Lung (tissue), 12 donors: ENCODE measurements around the gene ABCG2. TPM values are rescaled to one million over a fixed set of nuclear protein-coding genes. Genes with fewer than 3 reads are reported as not detected.

ENCODE experiments used
- ATAC-seq: fragments of 200-7000 bp; cut with Tn5 transposase; one replicate; pipeline ENCODE4 v1.9.1; 2020; ENCODE audit warnings: moderate number of reproducible peaks; ENCODE audit not compliant: insufficient read depth, low FRiP score
- DNase-seq, 3 donors: peaks; one replicate each; pipeline ENCODE4 v3.0.0-alpha.2; 2013 to 2017
- H3K27ac ChIP-seq, 2 donors: one replicate each; pipeline ENCODE4 v1.5.1; 2013; ENCODE audit warnings: mild to moderate bottlenecking in 2 of 2, moderate library complexity in 2 of 2, control low read depth in 1 of 2, inconsistent platforms in 1 of 2, low read depth in 1 of 2, low read length in 1 of 2
- H3K27me3 ChIP-seq, 3 donors: one replicate each; pipeline ENCODE4 v1.5.1; 2013; ENCODE audit warnings: low read length in 2 of 3; ENCODE audit not compliant: control insufficient read depth in 3 of 3, insufficient read depth in 3 of 3
- H3K36me3 ChIP-seq, 4 donors: one replicate each; pipeline ENCODE4 v1.5.1; 2013; ENCODE audit warnings: low read length in 4 of 4, mild to moderate bottlenecking in 1 of 4, moderate library complexity in 1 of 4; ENCODE audit not compliant: control insufficient read depth in 4 of 4, insufficient read depth in 4 of 4
- H3K4me1 ChIP-seq, 5 donors: one replicate each; pipeline ENCODE4 v1.5.1; 2013; ENCODE audit warnings: low read length in 5 of 5, mild to moderate bottlenecking in 2 of 5, moderate library complexity in 1 of 5; ENCODE audit not compliant: control insufficient read depth in 5 of 5, insufficient read depth in 5 of 5
- H3K4me3 ChIP-seq: one replicate; pipeline ENCODE4 v1.5.1; 2013; ENCODE audit warnings: mild to moderate bottlenecking, control low read depth, moderate library complexity
- H3K9ac ChIP-seq, 2 donors: one replicate each; pipeline ENCODE4 v1.5.1; 2013; ENCODE audit warnings: low read length in 2 of 2, control low read depth in 1 of 2; ENCODE audit not compliant: insufficient read depth in 1 of 2
- H3K9me3 ChIP-seq, 4 donors: one replicate each; pipeline ENCODE4 v1.5.1; 2013; ENCODE audit warnings: low read length in 3 of 4, mild to moderate bottlenecking in 1 of 4, moderate library complexity in 1 of 4; ENCODE audit not compliant: control insufficient read depth in 4 of 4, insufficient read depth in 3 of 4
- WGBS, 2 donors: extraction: QIAGEN DNeasy Blood & Tissue Kit; methylation state at CpG; one replicate each; pipeline ENCODE4 v1.1.7; 2013; 5-methylcytosine and 5-hydroxymethylcytosine counted together
- polyA plus RNA-seq, 2 donors: library from polyadenylated mRNA; stranded (reverse); fragments of 200-250 nt; gene quantifications; one replicate each; pipeline ENCODE4 v1.2.1, GENCODE V29; 2013
- total RNA-seq, 2 donors: library from RNA; depleted of rRNA in 1 of 2; stranded (reverse); fragments of >200 nt in 1 of 2; gene quantifications; one replicate each; pipeline ENCODE4 v1.2.1, GENCODE V29; 2014 to 2021
- TF ChIP-seq, protein P1 (sequence below): IDR thresholded peaks from 2 replicates; pipeline ENCODE4 v1.5.1; 2012; ENCODE audit warnings: mild to moderate bottlenecking; ENCODE audit errors: control extremely low read depth, extremely low read depth
- donor health status: control.
- donor health status: control.
- donor health status: Bipolar disorder and iron deficiency.
- donor health status: healthy.
- donor health status: DM: yes; HTN: yes; CAD: no.

ABCG2 gene
- total and polyA plus RNA-seq, 4 donors: 1.0 to 15.7 (median 3.3) TPM

DNA sequence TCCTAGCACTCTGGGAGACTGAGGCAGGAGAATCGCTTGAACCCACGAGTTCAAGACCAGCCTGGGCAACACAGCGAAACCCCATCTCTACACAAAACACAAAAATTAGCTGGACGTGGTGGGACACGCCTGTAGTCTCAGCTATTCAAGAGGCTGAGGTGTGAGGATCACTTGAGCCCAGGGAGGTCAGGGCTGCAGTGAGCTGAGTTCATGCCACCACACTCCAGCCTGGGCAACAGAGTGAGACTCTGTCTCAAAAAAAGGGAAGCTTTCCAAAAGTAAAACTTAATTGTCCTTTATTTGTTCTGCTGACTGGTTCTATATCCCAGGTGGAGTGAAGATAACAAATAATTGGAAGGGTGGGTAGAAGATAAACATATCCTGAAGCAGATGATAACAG lies 45.6 kb downstream of the ABCG2 start:
- TF ChIP-seq, protein P1, sequence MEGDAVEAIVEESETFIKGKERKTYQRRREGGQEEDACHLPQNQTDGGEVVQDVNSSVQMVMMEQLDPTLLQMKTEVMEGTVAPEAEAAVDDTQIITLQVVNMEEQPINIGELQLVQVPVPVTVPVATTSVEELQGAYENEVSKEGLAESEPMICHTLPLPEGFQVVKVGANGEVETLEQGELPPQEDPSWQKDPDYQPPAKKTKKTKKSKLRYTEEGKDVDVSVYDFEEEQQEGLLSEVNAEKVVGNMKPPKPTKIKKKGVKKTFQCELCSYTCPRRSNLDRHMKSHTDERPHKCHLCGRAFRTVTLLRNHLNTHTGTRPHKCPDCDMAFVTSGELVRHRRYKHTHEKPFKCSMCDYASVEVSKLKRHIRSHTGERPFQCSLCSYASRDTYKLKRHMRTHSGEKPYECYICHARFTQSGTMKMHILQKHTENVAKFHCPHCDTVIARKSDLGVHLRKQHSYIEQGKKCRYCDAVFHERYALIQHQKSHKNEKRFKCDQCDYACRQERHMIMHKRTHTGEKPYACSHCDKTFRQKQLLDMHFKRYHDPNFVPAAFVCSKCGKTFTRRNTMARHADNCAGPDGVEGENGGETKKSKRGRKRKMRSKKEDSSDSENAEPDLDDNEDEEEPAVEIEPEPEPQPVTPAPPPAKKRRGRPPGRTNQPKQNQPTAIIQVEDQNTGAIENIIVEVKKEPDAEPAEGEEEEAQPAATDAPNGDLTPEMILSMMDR: no peak
- Histone ChIP-seq H3K27me3 (no peaks in the 10 kb centered on the region), H3K9ac (no peak overlapping the region), H3K4me1 (peaks cover 0 to under 1% (median 0%) of the 10 kb centered on the region in 5 donors), H3K27ac (no peak overlapping the region), H3K9me3 (no peaks in the 10 kb centered on the region), H3K36me3 (peaks cover 0 to 5% (median under 1%) of the 10 kb centered on the region in 4 donors), H3K4me3 (no peak overlapping the region)
- 97 to 98% methylated on average over 5 of the region's 5 CpGs for WGBS, 2 donors
- DNase-seq (no peak), ATAC-seq (no peak)

DNA sequence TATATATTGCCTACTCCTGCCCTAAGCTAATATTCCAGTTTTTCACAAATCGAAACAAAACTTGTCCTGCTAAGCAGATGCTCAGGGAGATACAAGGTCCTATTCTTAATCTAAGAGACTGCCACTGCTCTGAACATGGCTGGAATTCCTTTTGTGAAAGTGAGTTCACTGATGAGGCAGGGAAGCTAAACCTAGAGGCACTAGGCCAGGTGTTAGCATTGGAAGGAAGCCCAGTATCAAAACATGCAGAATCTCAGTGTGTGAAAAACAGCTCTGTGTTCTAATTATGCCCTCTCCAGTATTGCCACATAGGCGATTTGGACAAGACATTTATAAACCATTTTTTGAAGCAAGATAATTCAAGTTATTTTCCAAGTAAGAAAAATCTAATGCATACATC lies 47.6 kb downstream of the ABCG2 start:
- Histone ChIP-seq H3K4me1 (peaks cover 0 to 8% (median 2%) of the 10 kb centered on the region in 5 donors), H3K36me3 (peaks cover 0 to 5% (median 2%) of the 10 kb centered on the region in 4 donors), H3K4me3 (no peak overlapping the region), H3K9ac (no peak overlapping the region), H3K27ac (no peak overlapping the region), H3K27me3 (no peaks in the 10 kb centered on the region), H3K9me3 (no peaks in the 10 kb centered on the region)
- ATAC-seq (no peak), DNase-seq (no peak)
- 79 to 88% methylated on average over 2 of the region's 2 CpGs for WGBS, 2 donors
- TF ChIP-seq, protein P1: no peak

DNA sequence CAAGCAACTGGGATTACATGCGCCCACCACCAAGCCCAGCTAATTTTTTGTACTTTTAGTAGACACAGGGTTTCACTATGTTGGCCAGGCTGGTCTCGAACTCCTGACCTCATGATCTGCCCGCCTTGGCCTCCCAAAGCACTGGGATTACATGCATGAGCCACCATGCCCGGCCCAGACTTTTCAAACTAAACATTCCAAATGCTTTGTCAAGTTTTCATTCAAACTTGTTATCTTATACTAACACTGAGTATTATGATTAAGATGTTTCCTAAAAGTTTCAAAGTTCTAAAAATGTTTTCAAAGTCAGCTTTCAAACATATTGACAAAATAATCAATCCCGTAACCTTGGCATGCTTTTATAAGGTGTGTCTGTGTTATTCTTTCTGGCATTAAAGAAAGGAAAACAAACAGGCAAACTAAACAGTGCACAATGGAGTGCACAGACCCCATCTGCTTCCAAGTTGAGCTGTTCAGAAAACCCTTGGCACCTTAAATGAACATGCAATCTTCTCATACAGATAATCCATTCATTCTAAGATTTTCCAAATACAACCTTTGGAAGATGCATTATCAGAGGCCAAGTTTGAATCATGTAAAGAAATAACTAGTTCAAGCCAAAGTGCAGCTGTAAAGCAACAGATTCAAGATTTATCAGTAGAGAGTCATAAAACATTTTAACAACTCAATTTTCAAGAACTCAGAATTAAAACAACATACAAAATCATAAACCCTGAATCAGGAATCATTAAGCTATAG lies 49.1 kb downstream of the ABCG2 start:
- Histone ChIP-seq H3K27ac (no peak overlapping the region), H3K4me3 (no peak overlapping the region), H3K9me3 (no peaks in the 10 kb centered on the region), H3K36me3 (peaks cover 0 to 5% (median 2%) of the 10 kb centered on the region in 4 donors), H3K4me1 (peaks cover 0 to 8% (median 2%) of the 10 kb centered on the region in 5 donors), H3K27me3 (no peaks in the 10 kb centered on the region), H3K9ac (no peak overlapping the region)
- no peak for DNase-seq
- ATAC-seq: no peak
- TF ChIP-seq, protein P1: no peak
- 86 to 94% methylated on average over 5 of the region's 5 CpGs for WGBS, 2 donors
